IgD-negative memory B cell (primary cell): ENCODE measurements around the gene USP15. TPM values are rescaled to one million over a fixed set of nuclear protein-coding genes. Genes with fewer than 3 reads are reported as not detected.

Source experiments
- H3K27ac Mint-ChIP-seq, 3 donors: one replicate each; pipeline ENCODE4 v1.8.0; 2020 to 2022; ENCODE audit warnings: mild to moderate bottlenecking in 3 of 3, mixed read lengths in 3 of 3, moderate library complexity in 1 of 3
- H3K27me3 Mint-ChIP-seq: one replicate; pipeline ENCODE4 v1.8.0; 2021; ENCODE audit warnings: mixed read lengths
- H3K36me3 Mint-ChIP-seq: one replicate; pipeline ENCODE4 v1.8.0; 2020; ENCODE audit warnings: mild to moderate bottlenecking, mixed read lengths
- H3K4me1 Mint-ChIP-seq, 3 donors: one replicate each; pipeline ENCODE4 v1.8.0; 2020 to 2022; ENCODE audit warnings: mixed read lengths in 3 of 3, mild to moderate bottlenecking in 1 of 3
- H3K4me3 Mint-ChIP-seq, 4 donors: one replicate each; pipeline ENCODE4 v1.8.0; 2020 to 2022; ENCODE audit warnings: mild to moderate bottlenecking in 4 of 4, mixed read lengths in 4 of 4, moderate library complexity in 3 of 4
- H3K9me3 Mint-ChIP-seq, 3 donors: one replicate each; pipeline ENCODE4 v1.8.0; 2020 to 2021; ENCODE audit warnings: mixed read lengths in 3 of 3, mild to moderate bottlenecking in 1 of 3
- polyA plus RNA-seq: library from polyadenylated mRNA; unstranded; fragments of 300-500 nt; fragmentation: Illumina TruSeq; gene quantifications from one replicate; pipeline ENCODE4 v1.2.3, GENCODE V29; 2021

USP15 gene
- polyA plus RNA-seq, 1 donor from 2014 or later = 70.6 TPM

GRCh38 chr12:62263966-62264365 lies 3.8 kb downstream of the USP15 start:
- Mint-ChIP-seq H3K36me3 (peaks cover 3% of the 10 kb centered on the region), H3K27me3 (no peaks in the 10 kb centered on the region), H3K4me1 (peaks cover 47 to 59% (median 49%) of the 10 kb centered on the region in 3 donors), H3K4me3 (peak overlapping the region; percentile 51 to 84 (median 58)), H3K27ac (peak overlapping the region; percentile 70 to 88 (median 86)), H3K9me3 (no peaks in the 10 kb centered on the region)

- H3K27me3 Mint-ChIP-seq = no peaks in the 10 kb centered on the region
- peaks cover 3% of the 10 kb centered on the region for H3K36me3 Mint-ChIP-seq
- H3K4me3 Mint-ChIP-seq = peak overlapping the region; percentile 58 to 89 (median 80)
- H3K27ac Mint-ChIP-seq = peak overlapping the region; percentile 70 to 88 (median 87)
- peaks cover 51 to 56% (median 53%) of the 10 kb centered on the region in 3 donors for H3K4me1 Mint-ChIP-seq
- H3K9me3 Mint-ChIP-seq = no peaks in the 10 kb centered on the region
Measured at GRCh38 chr12:62264706-62265105, 4.5 kb downstream of the USP15 start.

- no peaks in the 10 kb centered on the region for H3K27me3 Mint-ChIP-seq
- H3K4me3 Mint-ChIP-seq = peak overlapping the region in 1 of 4 donors; percentile 63
- H3K9me3 Mint-ChIP-seq = no peaks in the 10 kb centered on the region
- peaks cover 59 to 64% (median 59%) of the 10 kb centered on the region in 3 donors for H3K4me1 Mint-ChIP-seq
- H3K27ac Mint-ChIP-seq = peak overlapping the region in 2 of 3 donors; percentile 33 to 36
- H3K36me3 Mint-ChIP-seq = peaks cover 3% of the 10 kb centered on the region
Measured at GRCh38 chr12:62265511-62265910, 5.3 kb downstream of the USP15 start.

- Mint-ChIP-seq H3K4me1 (peaks cover 64 to 69% (median 67%) of the 10 kb centered on the region in 3 donors), H3K4me3 (peak overlapping the region in 2 of 4 donors; percentile 15 to 16), H3K9me3 (no peaks in the 10 kb centered on the region), H3K27ac (peak overlapping the region in 2 of 3 donors; percentile 3 to 13), H3K27me3 (no peaks in the 10 kb centered on the region), H3K36me3 (peaks cover 3% of the 10 kb centered on the region)
Measured at GRCh38 chr12:62267026-62267425, 6.8 kb downstream of the USP15 start.

GRCh38 chr12:62267480-62267879 lies 7.3 kb downstream of the USP15 start:
- Mint-ChIP-seq H3K27me3 (no peaks in the 10 kb centered on the region), H3K27ac (peak overlapping the region in 2 of 3 donors; percentile 3 to 13), H3K4me3 (peak overlapping the region in 3 of 4 donors; percentile 9 to 42 (median 16)), H3K4me1 (peaks cover 66 to 72% (median 69%) of the 10 kb centered on the region in 3 donors), H3K9me3 (no peaks in the 10 kb centered on the region), H3K36me3 (peaks cover 3% of the 10 kb centered on the region)

- peaks cover 66 to 80% (median 72%) of the 10 kb centered on the region in 3 donors for H3K4me1 Mint-ChIP-seq
- H3K9me3 Mint-ChIP-seq = no peaks in the 10 kb centered on the region
- no peak overlapping the region for H3K4me3 Mint-ChIP-seq
- H3K36me3 Mint-ChIP-seq = peaks cover 1% of the 10 kb centered on the region
- no peaks in the 10 kb centered on the region for H3K27me3 Mint-ChIP-seq
- H3K27ac Mint-ChIP-seq = no peak overlapping the region
Measured at GRCh38 chr12:62268956-62269355, 8.8 kb downstream of the USP15 start.

- Mint-ChIP-seq H3K36me3 (peaks cover 1% of the 10 kb centered on the region), H3K4me3 (peak overlapping the region in 2 of 4 donors; percentile 32 to 41), H3K27me3 (no peaks in the 10 kb centered on the region), H3K9me3 (no peaks in the 10 kb centered on the region), H3K27ac (peak overlapping the region in 1 of 3 donors; percentile 54), H3K4me1 (peaks cover 64 to 81% (median 73%) of the 10 kb centered on the region in 3 donors)
Measured at GRCh38 chr12:62269464-62270228, 9.4 kb downstream of the USP15 start.

GRCh38 chr12:62270384-62270783 lies 10.2 kb downstream of the USP15 start:
- Mint-ChIP-seq H3K4me1 (peaks cover 65 to 83% (median 73%) of the 10 kb centered on the region in 3 donors), H3K27ac (no peak overlapping the region), H3K4me3 (peak overlapping the region in 1 of 4 donors; percentile 71), H3K9me3 (no peaks in the 10 kb centered on the region), H3K36me3 (peaks cover 1% of the 10 kb centered on the region), H3K27me3 (no peaks in the 10 kb centered on the region)

GRCh38 chr12:62270872-62271271 lies 10.7 kb downstream of the USP15 start:
- no peaks in the 10 kb centered on the region for H3K27me3 Mint-ChIP-seq
- no peaks in the 10 kb centered on the region for H3K9me3 Mint-ChIP-seq
- H3K27ac Mint-ChIP-seq = no peak overlapping the region
- H3K4me3 Mint-ChIP-seq = peak overlapping the region in 2 of 4 donors; percentile 70 to 78
- H3K4me1 Mint-ChIP-seq = peaks cover 65 to 87% (median 74%) of the 10 kb centered on the region in 3 donors
- H3K36me3 Mint-ChIP-seq = peaks cover 1% of the 10 kb centered on the region

GRCh38 chr12:62272936-62273552 lies 12.8 kb downstream of the USP15 start:
- Mint-ChIP-seq H3K9me3 (no peaks in the 10 kb centered on the region), H3K4me1 (peaks cover 65 to 84% (median 68%) of the 10 kb centered on the region in 3 donors), H3K27me3 (no peaks in the 10 kb centered on the region), H3K27ac (no peak overlapping the region), H3K36me3 (no peaks in the 10 kb centered on the region), H3K4me3 (peak overlapping the region in 3 of 4 donors; percentile 36 to 85 (median 41))

GRCh38 chr12:62273724-62274380 lies 13.6 kb downstream of the USP15 start:
- Mint-ChIP-seq H3K4me3 (peak overlapping the region in 2 of 4 donors; percentile 37 to 44), H3K9me3 (no peaks in the 10 kb centered on the region), H3K27ac (no peak overlapping the region), H3K36me3 (no peaks in the 10 kb centered on the region), H3K4me1 (peaks cover 60 to 78% (median 62%) of the 10 kb centered on the region in 3 donors), H3K27me3 (no peaks in the 10 kb centered on the region)

- H3K36me3 Mint-ChIP-seq = peaks cover 4% of the 10 kb centered on the region
- no peaks in the 10 kb centered on the region for H3K27me3 Mint-ChIP-seq
Measured at GRCh38 chr12:62278022-62278421, 17.8 kb downstream of the USP15 start.

GRCh38 chr12:62279058-62279457 lies 18.9 kb downstream of the USP15 start:
- peaks cover 51 to 74% (median 64%) of the 10 kb centered on the region in 3 donors for H3K4me1 Mint-ChIP-seq
- H3K4me3 Mint-ChIP-seq = no peak overlapping the region
- no peaks in the 10 kb centered on the region for H3K9me3 Mint-ChIP-seq
- peak overlapping the region in 1 of 3 donors; percentile 61 for H3K27ac Mint-ChIP-seq
- no peaks in the 10 kb centered on the region for H3K27me3 Mint-ChIP-seq
- H3K36me3 Mint-ChIP-seq = peaks cover 4% of the 10 kb centered on the region

More at GRCh38 chr12:62278022-62278421, 17.8 kb downstream of the USP15 start:
- Mint-ChIP-seq H3K27ac (no peak overlapping the region), H3K4me3 (no peak overlapping the region), H3K9me3 (no peaks in the 10 kb centered on the region), H3K4me1 (peaks cover 50 to 79% (median 66%) of the 10 kb centered on the region in 3 donors)

- Mint-ChIP-seq H3K27me3 (no peaks in the 10 kb centered on the region), H3K9me3 (no peaks in the 10 kb centered on the region), H3K4me1 (peaks cover 44 to 66% (median 59%) of the 10 kb centered on the region in 3 donors), H3K4me3 (no peak overlapping the region), H3K36me3 (peaks cover 4% of the 10 kb centered on the region), H3K27ac (no peak overlapping the region)
Measured at GRCh38 chr12:62279961-62280360, 19.8 kb downstream of the USP15 start.
